ENCODE measurements around the gene PAXX. TPM values are rescaled to one million over a fixed set of nuclear protein-coding genes. Genes with fewer than 3 reads are reported as not detected.

The PAXX gene
- total RNA-seq, 1 donor from 2014 or later, result 13.6 TPM

DNA sequence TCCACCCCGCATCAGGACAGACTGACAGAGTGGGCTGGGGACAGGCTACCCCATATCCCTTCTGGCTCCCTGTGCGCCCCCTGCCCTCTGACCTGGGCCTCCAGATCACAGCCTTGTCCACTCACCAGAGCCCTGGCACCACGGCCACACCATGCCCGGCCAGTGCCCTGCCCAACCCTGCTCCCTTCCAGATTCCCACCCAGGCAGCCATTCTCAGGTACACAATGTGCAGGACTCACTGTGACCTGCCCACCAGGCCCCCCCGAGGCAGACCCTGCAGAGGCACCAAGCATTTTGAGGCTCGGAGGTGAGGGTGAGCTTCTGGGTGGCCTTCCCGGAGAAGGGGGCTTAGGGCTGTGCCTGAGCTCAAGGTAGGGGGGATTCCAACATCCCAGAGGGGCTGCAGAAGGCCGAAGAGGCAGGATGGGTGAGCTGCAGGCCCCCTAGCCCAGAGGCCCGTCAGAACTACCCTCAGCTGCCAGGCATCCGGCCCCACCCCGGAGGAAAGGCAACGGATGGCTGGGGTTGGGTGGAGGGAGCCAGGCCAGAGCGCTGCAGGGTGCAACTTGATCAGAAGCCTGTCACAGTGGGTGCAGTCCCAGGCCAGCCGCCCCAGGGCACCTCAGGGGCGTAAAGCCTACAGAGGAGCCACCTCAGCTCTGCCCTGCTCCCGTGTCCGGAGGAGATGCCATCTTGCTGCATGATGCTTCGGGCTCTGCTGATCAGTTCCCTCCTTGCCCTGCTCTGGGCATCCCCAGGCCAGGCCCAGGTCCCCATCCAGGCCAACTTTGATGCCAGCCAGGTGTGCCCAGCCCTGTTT, 9.8 kb upstream of the PAXX start, which contains the start of gene LCNL1:
Gene LCNL1 (plus strand): TSS at position 762 of the 820 bp plus-strand sequence. CDS start 594 bp downstream, outside the sequence.
- peak; percentile 41 for DNase-seq

DNA sequence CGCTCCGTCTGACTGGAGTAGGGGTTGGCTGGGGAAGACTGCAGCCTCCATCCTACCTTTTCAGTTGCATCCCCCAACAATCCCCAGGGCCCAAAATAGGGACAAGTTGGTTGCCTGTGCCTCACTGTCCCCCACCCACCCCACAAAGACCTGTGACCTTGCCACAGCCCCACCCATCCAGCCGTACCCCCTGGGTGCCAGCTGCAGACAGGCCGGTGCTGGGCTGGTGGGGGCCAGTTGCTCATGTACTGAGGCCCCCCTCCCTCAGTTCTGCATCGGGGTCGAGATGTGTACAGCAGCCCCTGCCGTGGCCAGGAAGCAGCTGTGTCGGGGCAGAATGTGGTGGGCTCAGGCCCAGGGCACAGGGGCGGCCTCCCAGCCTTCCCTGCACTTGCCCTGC, 9.1 kb upstream of the PAXX start:
- DNase-seq, result no peak

DNA sequence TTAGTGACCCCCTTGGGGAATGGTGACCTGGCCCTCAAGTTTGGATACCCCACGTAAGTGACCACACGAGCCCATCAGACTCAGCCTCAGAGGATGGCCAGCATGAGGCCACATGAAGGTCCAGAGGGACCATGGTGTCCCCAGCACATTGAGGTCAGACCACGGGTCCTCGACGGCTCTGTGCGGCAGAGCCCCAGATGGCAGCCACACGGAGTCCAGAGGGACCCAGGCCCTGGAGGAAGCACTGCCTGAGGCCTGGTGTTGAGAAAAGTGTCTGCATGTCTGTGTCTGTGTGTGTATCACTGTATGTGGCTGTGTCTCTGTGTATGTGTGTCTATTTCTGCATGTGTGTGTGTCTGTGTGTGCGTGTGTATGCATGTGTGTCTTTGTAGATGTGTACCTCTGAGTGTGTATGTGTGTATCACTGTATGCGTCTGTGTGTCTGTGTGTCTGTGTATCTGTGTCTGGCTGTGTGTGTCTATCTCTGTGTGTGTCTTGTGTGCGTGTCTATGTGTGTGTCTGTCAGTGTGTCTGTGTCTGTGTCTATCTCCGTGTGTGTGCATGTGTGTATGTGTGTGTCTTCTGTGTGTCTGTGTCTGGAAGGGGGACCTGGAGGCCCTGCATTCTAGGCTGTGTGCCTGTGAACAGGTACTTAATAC, 8.4 kb upstream of the PAXX start:
- DNase-seq, result no peak

DNA sequence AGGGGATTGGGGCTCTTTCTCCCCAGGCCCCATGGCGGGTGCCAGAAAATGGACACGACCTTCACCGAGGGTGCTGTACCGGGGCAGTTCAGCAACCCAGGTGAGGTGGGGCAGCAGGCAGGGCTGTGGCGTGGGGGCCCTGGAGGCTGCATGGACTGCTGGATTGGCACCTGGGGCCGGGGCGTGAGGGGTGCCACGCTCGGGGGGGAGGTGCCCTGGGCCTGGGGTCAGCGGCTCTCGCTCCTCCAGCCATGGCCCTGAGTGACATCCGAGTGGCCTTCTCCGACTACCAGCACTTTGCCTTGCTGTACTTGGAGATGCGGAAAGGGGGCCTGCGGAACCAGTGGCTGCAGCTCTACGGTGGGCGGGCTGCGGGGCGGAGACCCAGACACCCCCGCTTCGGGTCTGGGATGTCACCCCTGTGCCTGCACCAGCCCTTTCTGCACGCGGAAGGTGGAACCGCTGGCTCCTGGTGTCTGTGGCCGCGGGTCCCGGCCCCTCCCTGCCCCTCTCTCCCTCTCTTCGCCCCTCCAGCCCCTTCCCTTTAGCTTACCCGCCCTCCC, 7.7 kb upstream of the PAXX start:
- no peak for DNase-seq

DNA sequence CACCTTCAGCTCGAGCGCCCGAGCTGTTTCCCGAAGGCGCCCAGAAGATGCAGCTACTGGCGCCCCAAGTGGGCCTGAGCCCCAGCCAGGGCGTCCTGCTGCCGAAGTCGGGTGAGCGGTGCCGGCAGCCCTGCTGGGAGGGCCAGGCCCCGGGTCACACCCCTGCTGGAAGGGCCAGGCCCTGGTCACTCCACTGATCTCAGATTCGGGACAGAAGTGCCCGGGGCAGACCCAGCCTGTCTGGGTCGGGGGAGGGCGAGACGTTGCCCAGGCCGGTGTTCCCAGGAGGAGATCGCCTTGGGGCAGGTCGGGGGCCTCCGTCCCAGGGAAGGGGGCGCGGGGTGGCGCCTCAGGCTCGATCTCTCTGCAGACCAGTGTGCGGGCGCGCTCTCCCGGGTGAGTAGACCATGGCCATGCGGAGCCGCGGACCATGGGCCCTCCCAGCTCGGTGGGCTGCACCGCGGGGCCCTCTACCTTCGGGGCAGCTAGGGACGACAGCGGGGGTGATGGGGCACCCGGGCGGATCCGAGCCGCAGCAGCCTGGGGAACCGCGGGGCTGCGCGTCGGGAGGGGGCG, 7.1 kb upstream of the PAXX start:
- DNase-seq, result no peak

DNA sequence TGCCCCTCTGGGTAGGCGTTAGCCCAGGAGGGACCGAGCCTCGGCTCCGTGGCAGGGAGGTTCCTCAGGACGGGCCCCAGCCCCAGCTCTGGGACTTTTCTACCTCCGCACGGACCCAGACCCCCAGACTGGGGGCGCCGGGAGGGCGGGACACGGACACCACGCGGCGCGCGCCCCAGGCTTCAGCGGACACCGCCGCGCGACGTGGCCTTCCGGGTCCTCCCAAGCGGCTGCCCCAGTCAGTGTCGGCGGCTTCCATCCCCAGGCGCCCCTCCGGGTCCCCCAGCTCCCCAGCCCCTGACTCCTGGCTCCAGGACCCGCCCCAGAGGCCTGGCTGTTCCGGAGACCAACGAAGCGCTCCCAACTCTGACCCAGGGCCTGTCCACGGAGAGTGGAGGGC, 6.4 kb upstream of the PAXX start:
- DNase-seq, result no peak

DNA sequence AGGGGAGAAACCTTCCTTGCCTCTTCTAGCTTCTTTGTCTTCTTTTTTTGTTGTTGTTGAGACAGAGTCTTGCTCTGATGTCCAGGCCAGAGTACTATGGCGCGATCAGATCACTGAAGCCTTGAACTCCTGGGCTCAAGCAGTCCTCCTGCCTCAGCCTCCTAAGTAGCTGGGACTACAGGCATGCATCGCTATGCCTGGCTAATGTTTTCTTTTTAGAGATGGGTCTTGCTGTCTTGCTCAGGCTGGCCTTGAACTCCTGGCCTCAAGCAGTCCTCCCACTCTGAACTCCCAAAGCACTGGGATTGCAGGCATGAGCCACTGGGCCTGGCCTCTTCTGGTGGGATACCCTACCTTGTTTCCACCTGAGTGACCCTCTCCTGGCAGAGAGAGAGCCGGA, 3.4 kb upstream of the PAXX start:
- DNase-seq, result no peak

DNA sequence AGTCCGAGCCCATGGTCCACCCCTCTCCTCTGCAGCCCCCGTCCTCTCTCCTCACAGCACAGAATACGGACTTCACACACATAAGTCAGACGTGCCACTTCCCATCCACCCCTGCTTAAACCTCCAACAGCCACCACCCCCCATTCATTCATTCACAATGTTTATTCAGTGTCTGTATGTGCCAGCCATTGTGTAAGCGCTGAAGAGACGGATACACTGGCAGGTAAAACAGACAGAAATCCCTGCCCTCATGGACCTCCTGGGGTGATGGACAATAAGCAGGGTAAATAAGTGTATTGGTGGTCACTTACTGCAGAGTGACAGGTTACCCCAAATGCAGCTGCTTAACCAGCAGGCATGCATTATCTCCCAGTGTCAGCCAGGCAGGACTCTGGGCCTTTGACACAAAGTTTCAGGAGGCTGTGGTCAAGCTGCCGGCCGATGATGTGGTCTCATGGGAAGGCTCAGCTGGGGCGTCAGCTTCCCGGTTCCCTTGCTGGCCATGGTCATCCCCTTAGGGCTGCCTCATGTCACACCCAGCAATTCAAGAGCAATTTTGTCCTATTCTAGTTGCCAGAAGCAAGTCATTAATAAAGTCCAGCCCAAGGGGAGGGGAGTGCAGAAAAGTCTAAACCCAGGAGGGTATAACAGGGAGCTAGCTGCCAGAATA, 1.8 kb upstream of the PAXX start:
- DNase-seq, result no peak

DNA sequence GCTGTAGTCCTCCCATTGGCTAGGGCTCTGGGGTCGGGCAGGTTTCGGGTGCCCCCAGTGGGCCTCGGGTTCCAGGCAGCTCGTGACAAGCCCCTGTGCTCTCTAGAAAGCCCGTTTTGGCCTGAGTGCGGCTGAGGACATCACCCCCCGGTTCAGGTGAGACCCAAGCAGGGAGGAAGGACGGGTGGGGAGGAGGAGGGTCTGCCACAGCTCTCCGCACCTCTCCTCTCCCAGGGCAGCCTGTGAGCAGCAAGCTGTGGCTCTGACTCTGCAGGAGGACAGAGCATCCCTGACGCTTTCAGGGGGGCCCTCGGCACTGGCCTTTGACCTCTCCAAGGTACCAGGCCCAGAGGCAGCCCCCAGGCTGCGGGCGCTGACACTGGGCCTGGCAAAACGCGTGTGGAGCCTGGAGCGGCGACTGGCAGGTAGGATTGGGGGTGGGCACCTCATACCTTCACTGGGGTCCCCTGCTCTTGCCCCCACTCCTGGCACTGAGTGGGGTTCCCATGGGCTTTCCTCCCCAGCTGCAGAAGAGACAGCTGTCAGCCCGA, 672 bp downstream of the PAXX start:
- no peak for DNase-seq

DNA sequence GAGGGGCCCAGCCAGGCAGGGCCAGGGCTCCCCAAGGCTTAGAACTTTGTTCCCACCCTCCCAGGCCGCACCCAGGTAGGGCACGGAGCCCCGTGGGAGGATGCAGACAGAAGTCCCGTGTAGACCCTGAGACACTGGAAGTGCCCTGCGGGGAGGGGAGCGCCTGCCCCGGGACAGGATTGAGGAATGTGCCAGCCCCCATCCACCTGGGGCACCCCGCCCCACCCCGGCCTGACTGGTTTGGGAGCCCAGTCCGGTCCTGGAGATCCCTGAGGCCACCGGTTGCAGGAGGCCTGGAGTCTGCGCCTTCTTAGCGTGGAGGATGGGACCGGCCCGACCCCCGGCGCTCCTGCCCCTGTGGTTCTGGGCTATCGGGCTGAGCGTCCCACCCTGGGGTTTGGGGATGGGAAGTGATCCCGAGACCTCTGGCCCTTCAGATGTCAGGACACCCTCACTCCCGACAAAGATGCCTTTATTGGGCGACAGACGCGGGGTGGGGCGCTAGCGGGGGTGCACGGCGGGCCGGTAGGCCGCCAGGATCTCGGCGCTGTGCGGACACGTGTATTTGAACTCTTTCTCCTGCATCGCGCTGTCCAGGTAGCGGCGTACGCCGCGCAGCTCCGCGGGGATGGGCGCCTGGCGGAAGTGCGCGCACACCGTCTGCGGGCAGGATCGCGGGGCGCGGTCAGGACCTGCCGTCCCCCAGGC, 2.1 kb downstream of the PAXX start:
- DNase-seq, result no peak

DNA sequence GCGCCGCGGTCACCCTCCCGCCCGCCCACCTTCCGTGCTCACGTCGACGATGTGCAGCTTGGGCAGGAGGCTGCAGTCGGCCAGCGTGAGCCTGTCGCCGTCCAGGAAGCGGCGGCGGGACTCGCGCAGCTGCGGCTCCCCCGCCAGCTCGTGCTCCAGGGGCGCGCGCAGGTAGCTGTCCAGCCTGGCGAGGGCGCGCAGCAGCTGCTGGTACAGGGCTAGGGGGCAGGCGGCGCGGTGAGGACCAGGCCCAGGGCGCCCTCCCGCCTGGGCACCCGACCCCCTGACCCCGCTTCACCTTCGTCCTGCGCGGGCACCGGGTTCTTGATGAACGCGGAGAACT, 2.6 kb downstream of the PAXX start:
- DNase-seq, result no peak

DNA sequence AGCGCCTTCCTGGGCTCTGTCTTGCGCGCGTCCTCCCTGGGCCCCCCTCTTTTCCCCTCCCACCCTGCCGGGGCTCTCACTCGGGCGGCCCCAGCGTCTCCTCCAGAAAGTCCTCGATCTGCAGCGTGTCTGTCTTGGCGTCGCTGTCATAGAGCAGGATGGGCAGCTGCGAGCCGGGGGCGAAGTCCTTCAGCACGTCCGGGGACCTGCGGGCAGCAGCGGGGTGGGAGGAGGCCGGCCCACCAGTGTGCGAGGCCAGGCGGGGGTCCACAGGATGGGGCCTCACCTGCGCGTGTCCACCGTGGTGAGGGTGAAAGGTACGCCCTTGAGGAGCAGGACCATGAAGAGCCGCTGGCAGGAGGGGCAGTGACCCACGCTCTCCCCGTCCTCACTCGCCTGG, 3.1 kb downstream of the PAXX start:
- DNase-seq, result no peak

DNA sequence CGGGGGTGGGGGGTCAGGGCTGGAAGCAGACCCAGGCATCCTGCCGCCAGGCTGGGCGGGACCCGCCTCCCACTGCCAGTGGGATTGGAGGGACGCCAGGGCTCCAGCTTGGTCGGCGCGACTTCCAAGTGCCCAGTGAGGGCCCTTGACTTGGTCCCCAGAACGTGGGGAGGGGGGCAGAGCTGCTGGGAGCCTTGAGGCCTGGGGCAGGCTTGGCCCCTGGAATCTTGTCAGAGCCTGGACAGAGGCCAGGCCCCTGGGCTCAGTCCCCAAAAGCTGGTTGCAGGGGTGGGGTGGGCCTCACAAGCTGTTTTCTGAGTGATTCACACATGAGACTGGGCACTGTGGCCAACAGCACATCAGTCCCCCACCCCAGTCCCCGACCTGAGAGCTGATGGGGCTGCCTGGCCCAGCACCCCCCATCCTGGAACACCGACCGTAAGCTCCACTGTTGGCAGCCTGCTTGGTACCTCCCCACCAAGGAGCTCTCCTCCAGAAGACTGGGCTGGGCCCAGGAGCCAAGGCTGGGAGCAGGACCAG, 3.6 kb downstream of the PAXX start:
- DNase-seq, result no peak

DNA sequence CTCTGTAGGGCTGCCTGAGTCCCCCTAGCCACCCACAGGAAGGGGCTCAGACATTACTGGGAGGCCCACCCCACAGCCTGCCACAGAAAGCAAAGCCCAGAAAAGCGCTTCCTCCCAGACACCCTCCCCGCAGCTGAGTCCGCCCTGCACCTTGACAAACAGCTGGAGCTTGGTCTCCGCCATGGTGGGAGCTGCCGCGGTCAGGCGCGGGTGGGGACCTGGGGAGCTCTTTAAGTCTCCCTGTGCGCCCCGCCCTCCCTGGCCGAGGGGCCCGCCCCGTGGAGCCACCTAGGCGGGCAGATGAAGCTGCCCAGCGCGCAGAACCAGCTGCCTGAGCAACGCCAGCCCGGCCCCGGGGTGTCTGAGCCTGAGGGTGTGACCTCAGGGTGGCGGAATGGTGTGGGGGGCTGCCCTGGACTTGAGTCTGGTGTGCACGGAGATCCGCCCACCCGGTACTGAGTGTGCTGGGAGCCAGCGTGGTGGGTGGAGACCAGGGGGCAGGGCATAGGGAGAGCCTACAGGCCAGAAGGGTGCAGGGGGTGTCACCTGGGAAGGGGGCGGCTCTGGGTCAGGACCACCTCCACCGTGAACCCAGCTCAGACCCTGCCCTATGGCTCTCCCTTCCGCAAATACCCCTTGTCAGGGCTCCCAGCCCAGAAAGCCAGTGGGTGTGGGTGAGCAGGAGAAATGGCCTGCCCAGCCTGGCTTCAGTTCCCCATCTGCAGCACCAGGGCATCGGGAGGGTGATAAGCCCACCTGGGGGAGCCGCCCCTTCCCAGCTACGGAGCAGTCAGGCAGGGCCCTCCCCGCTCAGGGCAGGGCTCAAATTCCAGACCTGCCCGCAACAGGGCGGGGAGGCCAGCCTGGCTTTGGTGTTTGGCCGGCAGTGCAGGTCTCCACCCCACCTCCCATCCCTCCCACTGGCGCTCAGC, 4.4 kb downstream of the PAXX start, which contains the start of gene CLIC3:
Gene CLIC3 (minus strand): TSS at position 208 of the 932 bp plus-strand sequence. CDS start 25 bp downstream, at position 183.
- no peak for DNase-seq

DNA sequence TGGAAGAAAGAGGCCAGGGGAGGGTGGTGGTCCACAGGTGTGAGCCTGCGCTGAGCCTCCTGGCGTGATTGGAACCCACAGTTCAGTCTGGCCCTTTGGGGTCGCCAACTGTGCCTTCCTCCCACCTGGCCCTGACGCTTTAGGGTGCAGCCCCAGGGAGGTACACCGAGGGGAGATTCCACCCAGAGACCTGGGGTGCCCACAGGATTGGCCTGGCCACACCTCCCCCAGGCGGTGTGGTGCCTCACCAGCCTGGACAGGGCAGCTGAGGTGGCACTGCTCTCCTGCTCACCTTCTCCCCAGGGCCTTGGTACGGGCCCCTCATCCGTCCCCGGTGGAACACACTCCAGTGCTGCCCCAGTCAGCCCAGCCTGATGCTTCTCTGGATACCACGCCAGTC, 5.1 kb downstream of the PAXX start:
- DNase-seq, result no peak

DNA sequence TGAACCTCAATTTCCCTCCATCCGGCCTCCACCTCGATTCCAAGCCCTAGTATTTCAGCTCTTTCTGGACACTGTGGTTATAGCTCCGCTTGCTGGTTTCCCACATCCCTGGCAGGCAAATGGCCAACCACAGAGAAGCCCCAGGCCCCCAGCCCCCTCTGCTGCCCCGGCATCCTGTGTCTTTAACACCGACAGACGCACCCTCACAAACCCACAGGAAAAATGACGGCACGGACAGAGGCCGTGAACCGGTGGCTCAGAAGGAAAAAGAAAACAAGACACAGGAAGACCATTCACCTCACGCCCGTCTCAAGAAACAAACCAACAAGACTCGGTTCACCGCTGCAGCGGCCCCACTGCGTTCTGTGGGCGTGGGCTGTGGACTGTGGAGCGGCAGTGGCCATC, 5.6 kb downstream of the PAXX start:
- no peak for DNase-seq

DNA sequence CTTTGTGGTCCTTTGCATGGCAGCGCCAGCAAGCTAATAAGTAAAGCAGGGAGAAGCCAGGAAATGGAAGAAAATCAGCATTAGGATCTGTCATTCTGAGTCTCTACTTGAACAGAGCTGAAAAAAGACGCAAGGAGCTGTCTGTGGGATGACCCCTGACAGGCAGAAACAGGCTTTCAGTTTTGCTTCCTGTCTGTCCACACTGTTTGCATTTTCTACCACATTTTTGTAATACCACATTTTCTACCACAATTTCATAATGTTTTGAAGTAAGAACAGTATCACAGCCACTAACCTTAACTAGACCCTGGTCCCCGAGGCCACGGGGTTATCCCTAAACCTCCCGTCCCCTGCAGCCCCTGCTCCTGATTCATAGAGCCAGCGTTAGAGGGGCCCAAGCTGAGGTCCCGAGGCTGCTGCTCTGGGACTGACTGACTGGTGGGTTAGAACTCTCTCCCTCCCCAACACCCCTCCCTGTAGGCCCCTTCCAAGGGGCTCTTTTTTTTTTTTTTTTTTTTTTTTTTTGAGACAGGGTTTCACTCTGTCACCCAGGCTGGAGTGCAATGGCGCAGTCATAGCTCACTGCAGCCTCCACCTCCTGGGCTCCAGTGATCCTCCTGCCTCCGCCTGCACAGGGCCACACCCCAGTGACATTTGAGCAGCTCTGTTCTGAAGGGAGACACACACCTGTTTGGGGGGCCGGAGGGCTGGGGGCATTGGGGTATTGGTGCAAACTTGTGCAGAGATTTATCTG, 8.1 kb downstream of the PAXX start:
- no peak for DNase-seq

DNA sequence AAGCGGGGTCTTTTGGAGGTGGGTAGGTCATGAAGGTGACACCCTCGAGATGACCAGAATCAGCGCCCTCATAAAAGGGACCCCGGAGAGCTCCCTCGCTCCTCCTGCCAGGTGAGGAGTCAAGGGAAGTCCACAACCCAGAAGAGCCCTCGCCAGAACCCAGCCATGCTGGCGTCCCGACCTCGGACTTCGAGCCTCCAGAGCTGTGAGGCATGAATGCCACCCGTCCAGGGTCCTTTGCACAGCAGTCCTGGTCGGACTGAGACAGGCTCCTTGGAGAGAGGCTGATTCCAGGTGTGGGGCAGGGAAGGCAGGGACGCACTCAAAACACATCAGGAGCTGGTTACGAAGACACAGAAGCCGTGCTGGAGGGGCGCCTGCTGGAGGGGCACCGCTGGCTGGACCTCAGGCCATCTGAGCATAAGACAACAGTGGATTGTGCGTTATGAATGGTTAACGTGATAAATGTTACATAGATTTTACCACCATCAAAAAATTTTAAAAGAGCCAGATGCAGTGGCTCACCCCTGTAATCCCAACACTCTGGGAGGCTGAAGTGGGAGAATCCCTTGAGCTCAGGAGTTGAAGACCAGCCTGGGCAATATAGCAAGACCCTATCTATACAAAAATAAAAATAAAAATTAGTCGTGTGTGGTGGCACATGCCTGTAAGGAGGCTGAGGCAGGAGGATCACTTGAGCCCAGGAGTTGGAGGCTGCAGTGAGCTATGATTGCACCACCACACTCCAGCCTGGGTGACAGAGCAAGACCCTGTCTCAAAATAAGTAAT, 9.8 kb downstream of the PAXX start:
- no peak for DNase-seq

DNA sequence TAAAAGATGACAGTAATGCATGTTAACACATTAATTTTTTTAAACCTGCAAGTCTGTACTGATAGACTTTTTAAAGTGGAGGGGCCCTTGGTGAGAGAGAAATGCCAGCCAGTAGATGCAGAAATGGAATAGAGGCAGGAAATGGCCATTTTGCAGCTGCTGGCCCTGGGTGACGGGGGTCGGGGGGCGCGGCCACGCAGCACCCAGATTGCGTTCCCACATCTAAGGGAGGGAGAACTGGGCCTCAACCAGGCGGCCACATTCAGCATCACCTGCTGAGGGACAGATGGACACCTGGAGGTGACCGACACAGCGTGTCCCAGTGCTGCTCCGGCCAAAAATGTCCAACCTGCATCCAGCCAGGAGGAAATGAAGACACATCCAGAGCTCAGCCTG, 10.4 kb downstream of the PAXX start:
- no peak for DNase-seq
